CD4-positive, alpha-beta T cell treated with Interleukin-10 for 1 hour (primary cell): ENCODE measurements around the gene SPPL3.

Source experiments
- DNase-seq: peaks from one replicate; pipeline ENCODE4 v3.0.0-alpha.2; 2020

The SPPL3 gene

DNA sequence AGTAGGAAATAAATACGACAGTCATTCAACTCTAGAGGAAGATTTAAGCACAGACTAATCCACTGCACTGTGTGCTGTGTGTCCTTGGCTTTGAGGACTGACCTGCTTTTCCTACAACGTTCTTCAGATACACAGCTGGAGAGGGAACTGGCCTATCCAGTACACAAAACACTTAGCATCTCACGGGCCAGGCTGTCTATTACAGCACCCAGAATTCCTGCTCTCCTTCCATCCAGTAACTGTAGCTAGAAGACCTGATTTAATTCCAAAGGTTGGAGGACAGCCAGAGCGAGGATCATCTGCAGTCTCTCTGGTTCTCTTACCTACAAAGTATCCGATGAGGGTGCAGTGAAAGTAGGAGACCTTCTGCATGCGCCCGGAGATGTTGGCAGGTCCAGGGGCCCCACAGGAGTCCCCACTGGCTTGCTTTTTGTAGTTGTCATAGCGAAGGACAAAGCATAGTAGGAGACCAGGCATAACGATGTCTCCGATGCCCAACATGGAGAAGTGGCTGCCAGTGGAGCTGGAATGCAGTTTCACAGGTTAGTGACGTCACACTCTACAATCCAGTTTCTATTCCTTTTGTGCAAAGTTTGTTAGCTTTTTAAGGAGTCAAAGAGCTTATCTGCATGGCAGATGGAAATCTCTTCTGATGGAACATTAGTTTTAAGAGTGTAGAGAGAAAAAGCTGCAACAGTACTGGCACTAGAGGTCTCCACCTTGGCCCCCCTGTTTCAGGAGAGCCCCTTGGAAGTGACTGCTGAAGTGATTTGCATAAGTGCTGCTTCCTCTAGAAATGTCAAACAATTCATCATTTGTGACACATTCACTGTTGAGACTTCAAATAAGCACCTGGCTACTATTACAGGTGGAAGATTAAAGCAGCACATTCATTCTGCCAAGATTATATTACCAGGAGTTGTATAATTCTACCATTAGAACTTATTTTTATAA, 136.8 kb downstream of the SPPL3 start:
- DNase-seq: no peak

DNA sequence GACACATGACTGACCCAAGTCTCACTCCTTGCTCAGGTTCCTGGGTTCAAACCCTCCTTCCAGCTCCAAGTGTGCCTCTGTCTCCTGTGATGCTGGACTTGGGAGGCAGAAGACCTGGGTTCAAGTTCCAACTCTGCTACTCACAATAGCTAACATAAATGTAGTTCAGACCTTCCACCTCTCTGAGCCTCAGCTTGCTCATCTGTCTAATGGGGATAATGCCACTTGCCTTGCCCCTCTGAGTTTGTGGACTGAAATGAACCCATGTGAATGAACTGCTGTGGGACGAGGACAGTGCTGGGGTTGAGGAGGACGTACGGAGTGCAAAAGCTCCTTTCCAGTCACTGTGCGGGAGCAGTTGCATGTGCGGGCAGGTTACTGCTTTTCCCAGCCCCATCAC, 137.6 kb downstream of the SPPL3 start:
- no peak for DNase-seq

DNA sequence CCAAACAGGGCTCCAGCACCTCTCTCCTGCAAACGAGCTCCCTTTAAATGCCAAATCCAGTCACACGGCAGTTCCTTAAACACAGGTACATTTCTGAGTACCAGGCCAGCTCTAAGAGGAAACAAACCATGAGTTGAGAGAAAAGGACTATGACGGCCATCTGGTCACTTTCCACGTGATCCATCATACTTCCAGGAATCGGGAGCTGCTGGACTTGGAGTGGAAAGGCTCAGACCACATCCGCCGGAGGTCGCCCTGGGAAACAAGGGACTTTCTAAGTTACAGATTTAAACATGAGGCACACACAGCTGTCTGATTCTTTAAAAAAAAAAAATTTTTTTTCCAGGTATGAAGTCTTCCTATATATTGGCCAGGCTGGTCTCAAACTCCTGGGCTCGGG, 139.3 kb downstream of the SPPL3 start:
- DNase-seq: no peak

DNA sequence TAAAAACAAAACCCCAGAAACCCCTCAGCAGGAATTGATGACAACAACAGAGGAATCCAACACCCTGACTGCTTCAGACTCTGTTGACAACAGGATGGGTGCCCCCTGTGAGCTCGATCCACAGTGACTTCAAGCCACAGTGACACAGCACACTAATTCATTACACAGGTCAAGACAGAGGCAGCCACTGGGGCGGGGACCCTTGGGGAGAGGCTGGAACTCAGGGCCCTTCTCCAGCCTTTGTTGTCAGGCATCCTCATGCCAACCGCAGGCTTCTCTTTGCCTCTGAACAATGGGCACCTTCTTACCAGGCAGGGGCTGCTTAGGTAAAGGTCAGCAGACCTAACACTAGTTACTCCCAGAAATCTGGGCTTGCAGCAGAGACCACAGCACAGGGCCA, 140.9 kb downstream of the SPPL3 start:
- DNase-seq: no peak

DNA sequence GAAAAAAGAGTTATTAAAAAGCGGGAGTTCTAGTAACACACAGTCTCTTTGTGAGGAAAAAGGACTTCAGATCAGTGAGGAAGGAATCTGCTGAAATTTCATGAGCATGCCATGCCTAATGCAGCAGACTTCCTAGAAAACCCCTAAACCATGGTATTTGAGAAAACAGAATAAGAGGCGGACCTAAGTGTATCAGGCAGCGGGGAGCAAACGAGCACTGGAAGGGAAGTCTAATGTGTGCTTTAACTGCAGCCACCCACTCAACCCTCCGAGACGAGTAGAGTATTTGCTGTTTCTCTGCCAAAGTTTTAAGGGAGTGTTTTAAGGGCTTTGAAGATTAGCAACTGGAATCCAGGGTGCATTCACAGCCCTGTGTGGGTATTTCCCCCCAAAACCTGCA, 142.1 kb downstream of the SPPL3 start:
- no peak for DNase-seq

DNA sequence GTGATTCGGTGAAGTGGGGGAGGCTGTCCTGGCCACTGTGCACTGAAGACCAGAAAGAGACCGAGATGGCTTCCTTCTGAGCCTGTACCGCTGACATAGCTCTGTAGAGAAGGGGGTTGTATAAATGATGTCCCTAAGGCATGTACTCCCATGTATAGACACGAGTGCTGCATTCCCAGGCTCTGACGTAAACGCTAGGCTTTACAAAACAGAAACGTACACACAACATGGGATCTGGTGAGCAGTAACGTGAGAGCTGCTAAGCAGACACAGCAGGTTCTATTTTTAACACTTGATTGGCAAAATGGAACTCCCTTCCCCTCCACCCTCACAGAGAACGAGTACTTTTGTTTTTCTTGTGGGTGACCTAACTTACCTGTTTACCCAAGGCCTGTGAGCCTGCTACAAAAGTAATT, 142.6 kb downstream of the SPPL3 start:
- no peak for DNase-seq

DNA sequence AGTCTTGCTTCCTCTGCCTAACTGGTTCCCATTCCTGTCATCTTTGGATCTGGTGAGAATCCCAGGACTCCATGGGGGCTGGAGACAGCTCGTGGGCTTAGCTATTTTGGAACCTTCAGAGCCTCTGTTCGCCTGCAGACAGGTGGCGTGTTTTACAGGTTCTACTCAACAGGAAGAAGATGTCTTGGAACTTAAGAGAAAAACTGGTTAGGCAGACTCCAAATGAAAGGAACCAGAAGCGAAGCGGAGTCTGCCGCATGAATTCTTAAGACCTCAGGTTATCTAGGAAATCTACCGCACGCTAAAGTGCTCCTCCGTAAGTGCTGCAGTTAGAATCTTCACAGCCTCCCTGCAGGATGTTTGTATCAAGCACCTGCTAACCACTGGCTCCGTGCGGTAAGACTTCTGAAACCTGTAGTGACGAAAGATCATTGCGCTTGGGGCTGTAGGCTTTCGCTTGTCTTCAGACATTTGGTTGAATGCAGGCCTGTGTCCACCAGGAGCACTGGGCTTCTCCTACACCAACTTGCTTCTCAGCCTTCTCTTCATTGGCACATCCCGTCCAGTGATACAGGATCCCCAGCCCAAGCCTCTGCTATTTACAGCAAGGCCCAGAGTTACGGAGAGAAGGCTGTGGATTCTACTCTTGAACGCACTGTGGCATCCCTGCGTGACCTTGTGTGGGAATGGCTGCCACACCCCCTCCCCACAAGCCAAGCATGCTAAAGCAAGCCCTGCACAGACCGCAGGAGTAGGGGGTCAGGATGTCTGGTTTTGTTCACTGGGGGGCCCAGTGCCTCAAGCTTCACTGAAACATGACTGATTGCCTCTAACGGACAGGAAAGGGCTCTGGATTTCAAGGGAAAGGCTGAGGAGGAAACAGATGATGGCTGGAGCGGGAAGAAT, 143.6 kb downstream of the SPPL3 start:
- peak; percentile 28 for DNase-seq

DNA sequence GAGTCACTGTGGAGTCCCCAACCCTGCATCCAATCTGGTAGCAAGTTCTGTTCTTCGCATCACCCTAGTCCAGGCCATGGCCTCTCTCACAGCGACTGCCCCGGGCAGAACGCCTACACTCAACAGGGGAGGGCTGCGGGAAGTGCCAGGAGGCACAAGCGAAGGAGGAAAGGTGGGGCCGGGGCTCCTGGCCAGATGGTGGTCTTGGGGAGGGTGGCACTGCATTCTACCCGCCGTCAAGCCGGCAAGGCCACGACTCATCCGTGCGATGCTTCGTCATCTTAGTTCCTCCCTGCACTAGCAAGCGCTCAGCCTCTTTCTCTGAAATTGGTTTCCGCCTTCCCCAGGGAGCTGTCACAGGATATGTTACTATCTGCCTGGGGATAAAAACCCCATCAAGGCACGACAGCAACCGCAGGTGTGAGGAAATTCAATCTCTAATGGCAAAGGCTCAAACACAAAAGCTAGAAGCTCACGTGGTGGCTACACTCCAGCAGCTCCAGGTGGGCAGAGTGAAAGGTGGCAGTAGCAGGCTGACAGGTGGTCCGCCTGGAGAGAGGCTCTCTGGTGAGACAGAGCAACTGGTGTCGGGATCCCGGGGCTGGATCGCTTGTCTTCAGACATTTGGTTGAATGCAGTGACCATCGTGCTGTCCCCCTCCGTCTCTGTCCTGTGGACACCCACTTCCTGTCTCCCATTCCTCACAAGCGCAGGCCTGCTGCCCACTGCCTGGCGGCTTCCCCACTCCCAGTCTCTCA, 144.4 kb downstream of the SPPL3 start:
- no peak for DNase-seq

DNA sequence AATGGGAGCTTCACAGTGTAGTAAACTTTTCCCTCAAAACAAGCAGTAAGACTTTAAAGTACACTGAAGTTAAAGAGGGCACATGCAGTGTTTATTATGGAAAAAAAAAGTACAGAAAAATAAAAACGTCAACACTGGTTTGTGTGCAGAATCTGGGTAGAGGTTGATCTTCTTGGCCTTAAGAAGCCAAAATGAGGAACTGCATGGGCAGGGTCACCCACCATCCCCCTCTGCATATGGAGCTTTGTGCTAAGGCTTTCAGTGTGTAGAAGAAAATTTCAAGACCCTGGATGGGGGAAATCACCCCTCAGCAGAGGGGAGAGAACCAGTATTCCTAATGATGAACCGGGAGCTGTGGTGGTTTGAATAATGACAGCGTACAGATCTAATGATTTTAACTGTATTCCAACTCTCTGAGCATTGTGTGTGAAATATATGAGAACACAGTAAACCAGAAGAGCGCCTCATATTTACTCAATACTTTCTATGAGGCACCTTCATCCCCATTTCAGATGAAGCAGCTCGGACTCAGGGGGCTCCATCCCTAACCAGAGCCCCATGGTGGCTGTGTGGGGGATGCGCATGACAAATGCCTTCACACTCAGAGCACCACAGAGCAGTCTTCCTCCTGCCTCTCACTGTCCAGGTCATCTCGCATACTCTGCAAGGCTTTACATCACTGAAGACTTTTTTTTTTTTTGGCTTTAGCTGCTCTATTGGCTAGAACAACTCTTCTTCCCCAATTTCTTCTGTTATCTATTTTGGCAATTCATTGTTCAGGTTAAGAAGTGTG, 145.2 kb downstream of the SPPL3 start:
- no peak for DNase-seq

DNA sequence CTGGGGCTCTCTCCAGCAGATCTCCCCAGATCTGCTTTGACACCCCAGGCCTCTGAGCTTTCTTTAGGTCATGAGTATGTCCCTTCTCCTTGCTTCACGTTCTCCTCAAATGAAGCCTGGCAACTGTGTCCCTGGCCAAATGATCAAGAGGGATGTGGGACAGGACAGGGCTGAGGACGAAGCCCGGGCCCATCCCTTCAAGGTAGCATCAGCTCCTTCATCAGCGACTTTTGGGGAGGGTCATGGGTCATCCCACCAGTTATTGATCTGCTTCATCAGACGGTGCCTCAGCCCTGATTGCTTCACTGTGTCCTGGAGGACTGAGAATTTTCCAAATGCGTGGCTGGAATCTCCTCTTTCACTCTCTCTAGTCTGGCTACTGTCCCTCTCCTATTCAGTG, 146.2 kb downstream of the SPPL3 start:
- DNase-seq: no peak

DNA sequence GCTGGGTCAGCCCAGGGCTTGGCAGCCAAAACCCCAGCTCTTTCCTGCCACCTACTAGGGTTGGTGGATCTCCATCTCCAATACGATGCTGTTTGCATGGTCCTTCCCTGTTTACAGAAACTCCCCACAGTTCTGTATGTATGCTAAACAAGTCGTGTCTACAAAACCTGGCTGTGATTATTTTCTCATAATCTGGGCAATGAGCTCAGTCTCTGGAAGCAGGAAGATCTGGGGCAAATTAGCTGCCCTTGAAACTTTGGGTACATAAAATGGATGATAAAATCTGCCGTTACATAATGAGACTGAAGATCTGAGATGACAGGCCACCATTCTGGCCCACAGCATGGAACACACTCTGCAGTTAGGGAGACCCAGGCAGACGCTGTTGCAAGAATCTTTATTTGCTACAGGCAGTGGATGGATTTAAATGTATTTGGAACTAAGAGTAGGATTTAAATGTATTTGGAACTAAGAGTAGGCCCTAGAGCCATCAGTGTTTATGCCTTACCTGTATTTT, 146.9 kb downstream of the SPPL3 start:
- DNase-seq: no peak

DNA sequence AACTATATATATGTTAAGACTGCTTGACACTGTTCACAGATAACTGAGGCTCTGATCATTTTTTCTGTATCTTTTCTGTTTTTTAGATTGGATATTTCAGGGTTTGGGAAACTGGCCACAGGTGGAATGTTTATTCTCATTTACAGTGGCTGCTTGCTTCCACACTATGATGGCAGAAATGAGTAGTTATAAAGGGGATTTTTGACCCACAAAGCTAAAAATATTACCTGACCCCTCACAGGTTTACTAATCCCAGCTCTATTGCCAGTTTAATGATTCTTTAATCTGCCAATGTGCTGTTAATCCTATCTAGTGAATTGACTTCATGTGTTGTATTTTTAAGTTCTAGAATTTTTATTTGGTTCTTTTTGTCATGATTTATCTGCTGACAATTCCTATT, 148.9 kb downstream of the SPPL3 start:
- no peak for DNase-seq

DNA sequence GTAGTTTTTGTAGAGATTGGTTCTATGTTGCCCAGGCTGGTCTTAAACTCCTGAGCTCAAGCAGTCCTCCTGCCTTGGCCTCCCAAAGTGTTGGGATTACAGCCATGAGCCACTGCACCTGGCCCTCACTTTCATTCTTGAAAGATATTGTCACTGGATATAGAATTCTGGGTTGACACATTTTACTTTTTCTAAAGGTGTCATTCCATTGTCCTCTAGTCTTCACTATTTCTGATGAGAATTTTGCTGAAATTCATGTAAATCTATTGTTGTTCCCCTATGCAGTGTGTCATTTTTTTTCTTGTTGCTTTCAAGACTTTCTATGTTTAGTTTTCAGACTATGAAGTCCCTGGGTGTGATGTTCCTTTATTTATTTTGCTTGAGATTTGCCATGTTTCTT, 149.4 kb downstream of the SPPL3 start:
- DNase-seq: no peak

DNA sequence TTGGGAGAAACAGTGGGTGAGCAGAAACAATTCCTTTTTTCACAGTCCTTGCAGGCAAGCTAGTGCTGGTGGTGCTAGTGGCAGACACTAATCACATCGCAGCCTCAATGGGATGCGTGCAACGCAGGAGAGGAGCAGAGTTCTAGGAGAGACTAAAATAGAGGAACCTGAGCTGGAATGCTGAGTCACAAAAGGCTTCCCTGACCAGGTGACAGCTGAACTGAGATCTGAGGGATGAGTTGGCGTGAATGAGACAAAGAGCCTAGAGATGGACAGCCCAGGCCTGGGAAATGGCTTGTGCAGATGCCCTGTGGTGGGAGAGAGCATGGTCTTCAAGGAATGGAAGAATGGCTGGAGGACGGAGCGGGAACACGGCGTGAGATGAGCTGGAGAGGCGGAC, 152.8 kb downstream of the SPPL3 start:
- no peak for DNase-seq

DNA sequence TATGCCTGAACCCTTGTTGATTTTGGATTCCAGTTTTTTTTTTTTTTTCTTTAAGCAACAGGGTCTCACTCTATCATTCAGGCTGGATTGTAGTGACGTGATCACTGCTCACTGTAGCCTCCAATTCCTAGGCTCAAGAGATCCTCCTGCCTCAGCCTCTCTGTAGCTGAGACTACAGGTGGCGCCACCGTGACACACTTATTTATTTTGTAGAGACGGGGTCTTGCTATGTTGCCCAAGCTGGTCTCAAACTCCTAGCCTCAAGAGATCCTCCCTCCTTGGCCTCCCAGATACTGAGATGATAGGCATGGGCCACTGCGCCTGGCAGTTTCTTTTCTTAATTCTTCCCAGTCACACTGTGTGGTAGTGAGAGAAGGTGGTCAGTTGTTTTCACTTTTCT, 153.4 kb downstream of the SPPL3 start:
- DNase-seq: no peak

DNA sequence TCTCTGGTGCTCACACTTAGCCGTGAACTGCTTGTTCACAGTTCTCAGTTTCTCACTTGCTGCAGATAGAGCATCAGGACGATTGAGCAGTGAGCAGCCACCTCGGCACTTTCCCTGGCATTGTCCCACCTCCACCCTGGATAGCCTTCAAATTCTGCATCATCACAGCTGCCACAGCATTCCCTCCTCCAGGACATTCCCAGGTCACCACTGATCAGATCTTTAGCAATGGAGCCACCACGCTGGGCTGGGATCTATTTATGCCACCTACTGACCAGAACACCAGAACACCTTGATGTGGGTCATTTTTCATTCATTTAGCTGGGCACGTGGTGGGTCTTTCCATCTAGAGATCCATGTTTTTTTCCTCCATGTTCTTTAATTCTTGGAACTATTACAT, 154.9 kb downstream of the SPPL3 start:
- no peak for DNase-seq

DNA sequence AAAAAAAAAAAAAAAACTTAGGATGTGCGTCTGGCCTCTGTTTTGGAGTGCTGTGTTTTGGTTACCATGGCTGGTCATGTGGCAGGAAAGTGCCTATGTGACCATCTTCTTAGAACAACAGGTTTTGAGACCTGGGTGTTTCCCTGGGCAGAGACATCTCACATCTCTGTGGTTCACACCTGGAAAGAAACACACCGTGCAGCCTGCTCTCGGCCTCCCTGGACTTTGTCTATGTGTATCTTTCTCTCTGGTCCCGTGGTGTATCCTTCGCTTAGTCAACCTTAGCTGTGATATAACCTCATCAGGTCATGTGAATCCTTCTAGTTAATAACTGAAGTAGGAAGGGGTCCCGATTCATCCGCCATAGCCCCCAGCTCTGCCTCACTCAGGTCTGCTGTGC, 155.9 kb downstream of the SPPL3 start:
- DNase-seq: no peak

DNA sequence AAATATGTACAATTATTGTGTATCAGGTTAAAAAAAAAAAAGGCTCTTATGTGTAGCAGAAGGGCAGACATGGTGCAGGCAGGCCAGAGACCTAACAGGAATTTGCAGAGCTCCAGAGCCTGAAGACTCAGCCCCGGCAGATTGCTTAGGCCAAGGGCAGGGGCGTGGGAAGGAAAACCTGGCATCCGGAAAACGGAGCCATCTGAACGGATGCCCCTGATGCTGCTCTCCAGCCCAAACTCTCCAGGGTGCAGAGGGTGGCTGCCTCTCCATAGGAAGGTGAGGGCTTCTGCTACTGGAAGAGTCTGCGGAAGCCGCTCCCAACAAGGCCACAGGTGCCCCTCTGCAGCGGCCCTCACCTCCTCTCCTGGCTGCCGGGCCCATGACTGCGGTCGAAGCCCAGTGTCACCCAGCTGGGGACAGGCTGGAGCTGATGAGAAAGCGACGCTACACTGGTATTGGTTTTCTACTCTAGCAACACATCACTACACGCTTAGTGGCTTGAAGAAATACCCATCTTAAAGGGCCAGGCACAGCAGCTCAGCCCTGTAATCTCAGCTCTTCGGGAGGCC, 159.2 kb downstream of the SPPL3 start:
- DNase-seq: no peak

DNA sequence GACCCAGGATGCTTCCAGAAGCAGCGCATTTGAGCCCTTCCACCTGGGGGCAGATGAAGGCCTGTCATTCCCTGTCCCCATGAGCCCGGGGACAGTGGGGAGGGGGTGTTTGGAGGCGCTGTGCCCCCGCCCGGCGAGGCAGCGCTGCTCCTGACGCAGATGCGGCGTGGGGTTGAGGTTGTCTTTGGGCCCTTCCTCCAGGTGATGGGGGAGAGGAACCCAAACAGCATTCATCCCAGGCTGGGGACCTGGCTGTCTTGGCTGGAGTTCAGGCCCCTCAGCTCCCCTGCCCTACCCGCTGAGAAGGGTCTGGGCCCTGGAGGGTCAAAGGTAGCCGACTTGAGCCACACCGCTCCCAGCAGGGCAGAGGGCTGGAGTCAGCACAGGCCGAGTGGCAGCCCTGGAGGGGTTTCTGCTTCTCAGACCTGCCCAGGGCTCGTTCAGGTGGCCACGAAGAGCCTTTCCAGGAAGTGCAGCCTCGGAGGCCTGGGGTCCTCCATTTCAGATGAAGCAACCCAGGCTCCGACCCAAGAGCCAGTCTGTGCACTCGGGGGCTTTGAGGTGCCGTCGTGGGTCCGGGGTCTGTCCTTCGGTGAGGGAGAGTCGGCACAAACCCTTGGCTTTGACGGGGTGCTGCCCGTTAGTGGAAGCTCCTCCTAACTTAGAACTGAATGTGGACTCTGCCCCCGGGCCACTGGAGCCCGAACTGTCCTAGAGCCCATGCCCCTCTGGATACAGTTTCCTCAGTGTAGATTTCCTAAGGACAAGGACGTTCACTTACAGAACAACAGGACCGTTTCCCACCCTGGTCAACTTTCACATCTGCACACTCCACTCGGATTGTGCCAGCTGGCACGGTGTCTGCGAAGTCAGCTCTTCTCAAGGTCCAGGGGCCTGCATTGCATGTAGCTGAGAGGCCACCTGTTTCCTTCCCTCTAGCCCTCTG, 162.4 kb downstream of the SPPL3 start:
- DNase-seq: no peak

DNA sequence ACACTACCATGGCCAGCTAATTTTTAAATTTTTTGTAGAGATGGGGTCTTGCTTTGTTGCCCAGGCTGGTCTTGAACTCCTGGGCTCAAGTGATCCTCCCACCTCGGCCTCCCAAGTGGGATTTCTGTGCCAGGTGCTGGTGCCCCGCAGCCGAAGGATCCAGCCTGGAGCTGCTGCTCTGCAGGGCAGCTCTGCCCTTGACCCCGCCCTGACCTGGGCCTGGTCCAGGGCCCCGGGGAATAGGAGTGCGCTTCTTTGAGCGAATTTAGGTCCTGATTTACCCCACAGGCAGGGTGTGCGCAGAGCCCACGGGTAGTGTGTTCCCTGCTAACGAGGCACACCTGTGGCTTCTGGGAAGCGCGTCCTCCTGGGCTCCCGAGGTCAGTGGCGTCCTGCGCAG, 163.3 kb downstream of the SPPL3 start:
- DNase-seq: no peak
